ENCODE results near the gene PIK3CD.
"Not testable (repeated sequence)": the region's sequence is repeated elsewhere in the genome, so short reads cannot be mapped to it uniquely, and the experiment has no call there.

The PIK3CD gene

GRCh38 chr1:9624081-9624480 is 27.4 kb upstream of the PIK3CD start:
- DNase-seq: no peak

GRCh38 chr1:9625030-9625429 is 26.5 kb upstream of the PIK3CD start:
- not testable (repeated sequence) for DNase-seq

- no peak for DNase-seq
Measured at GRCh38 chr1:9626201-9626608, 25.3 kb upstream of the PIK3CD start.

GRCh38 chr1:9628541-9629444 is 22.7 kb upstream of the PIK3CD start:
- DNase-seq: no peak

DNA sequence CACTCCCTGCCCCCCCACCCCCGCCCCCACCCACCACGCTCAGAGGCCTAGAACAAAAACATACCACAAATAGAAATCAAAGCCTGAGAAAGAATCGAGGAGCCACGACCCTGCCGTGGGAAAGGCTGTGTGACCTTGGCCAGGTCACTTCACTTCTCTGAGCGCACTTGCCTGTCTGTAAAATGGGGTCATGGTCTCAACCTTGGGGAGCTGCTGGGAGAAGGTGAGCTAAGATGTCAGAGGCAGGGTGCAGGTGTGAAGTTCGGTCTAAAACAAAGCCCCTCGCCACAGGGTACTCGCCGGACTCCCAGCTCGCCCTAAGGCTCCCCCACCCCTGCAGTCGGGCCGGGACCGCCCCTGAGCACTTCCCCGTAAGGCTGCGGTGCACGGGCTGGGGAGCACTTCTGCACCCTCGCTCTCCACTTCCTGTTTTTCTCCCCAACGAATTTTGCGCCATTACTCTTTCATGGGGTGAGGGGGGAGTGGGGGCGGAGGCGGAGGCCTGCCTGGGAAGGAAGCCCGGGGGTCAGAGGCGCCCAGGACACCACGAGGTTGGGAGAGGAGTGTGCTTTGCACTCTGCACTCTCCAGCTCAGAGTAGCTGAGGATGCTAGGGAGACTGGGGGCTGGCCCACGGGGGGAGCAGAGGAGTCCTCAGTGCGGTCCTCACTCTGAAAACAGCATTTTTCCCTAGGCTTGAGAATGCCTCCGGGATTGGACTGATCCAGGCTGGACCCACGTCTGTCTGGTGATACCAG is 21.9 kb upstream of the PIK3CD start:
- DNase-seq: no peak

- no peak for DNase-seq
Measured at GRCh38 chr1:9630331-9631111, 21.0 kb upstream of the PIK3CD start.

DNA sequence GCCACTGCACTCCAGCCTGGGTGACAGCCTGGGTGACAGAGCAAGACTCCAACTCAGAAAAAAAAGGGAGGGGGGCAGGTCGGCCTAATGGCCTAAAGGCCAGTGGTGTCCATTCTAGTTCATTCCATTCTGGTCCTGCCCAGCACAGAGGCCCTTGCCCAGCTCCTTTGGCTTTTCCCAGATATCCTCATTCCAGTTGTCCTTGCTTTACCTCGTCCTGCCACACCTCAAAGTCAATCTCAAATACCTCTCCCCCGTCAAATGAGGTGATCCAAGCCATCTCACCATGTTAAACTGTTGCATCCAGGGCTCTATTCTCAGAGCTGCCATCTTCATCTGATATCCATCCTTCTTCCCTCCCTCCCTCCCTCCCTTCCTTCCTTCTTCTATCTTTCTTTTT is 19.9 kb upstream of the PIK3CD start:
- no peak for DNase-seq

- DNase-seq: no peak
Measured at GRCh38 chr1:9633493-9633892, 18.0 kb upstream of the PIK3CD start.

DNA sequence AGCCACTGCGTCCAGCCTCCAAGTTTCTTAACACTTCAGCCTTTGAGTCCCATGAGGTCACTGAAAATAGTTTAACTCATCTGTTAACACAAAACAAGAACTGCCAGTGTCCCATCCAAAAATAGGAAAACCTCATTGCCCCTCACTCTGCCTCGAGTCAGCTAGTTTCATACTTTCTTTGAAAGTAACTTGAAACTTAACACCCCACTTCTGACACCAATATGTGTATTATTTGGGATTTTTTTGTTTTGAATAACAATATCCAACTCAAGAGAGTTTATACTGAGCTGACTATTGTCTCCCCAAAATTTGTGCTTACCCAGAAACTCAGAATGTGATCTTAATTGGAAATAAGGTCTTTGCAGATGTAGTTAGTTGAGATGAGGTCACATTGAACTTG is 16.9 kb upstream of the PIK3CD start:
- DNase-seq: no peak

DNA sequence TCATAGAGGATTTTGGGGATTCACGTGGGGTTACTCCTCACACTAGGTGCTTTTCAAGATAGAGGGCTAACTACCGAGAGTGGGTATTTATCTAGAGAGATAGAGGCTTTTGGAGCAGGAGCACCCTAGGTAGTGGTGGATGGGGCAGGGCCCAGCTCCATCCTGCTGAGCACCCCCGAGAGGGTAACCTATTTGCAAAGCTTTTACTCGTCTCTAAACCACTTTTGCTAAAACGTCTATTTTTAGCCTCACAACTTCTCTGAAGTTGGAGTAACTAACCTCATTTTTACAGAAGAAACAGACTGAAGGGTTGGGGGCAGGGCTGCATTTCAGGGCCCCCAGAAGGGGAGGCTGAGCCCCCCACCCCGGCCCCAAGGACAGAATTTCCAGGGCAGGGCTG is 12.3 kb upstream of the PIK3CD start:
- no peak for DNase-seq

DNA sequence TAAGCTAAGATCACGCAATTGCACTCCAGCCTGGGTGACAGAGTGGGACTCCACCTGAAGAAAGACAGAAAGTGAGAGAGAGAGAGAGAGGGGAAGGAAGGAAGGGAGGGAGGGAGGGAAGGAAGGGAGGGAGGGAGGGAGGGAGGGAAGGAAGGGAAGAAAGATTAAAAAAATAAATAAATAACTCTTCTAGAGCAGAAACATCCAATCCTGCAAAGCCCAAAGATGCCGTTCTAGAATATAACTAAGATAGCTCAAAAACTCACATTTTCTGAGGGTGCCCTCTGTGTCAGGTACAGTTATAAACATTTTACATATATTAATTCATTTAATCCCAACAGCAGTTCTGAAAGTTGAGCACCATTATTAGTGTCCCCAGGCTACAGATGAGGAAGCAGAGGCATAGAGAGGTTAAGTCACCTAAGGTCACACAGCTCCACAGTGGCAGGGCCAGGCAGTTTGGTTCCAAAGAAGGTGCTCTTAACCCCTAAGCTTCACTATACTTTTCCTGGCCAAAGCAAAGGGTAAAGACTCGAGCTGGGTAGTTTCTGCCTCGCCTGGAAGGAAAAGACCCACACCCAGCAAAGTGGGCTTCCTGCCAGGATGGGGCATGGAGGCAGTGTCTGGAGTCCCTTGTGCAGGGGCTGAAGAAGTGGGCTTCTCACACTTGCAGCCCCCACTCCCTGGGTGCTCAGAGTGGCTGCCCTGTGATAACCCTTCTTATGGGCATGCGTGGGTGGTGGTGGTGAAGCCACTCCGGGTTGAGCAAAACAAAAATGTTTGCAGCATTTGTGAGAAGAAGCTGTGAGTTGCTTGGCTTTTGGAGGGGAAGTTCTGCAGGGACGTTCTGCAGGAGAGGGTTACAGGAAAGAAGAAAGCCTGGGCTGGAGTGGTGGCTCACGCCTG is 7.9 kb upstream of the PIK3CD start:
- no peak for DNase-seq

- DNase-seq: no peak
Measured at GRCh38 chr1:9646037-9646436, 5.5 kb upstream of the PIK3CD start.

DNA sequence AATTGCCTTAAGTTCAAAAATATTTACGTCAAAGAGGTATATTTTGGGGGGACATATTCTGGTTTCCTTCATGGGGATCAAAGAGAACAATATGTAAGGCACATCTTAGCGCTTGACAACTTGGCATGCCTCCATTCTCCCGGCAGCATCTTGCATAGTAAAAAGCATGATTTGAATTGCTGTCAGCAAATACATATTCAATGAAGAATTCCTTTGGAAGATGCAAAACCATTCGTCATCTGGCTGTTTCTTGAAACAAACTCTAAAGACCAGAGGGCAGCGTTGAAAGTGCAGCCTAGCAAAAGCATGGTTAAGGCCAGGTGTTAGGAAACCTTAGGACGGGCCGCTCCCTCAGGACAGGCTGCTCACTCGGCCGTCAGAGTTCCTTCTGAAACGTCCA is 3.4 kb upstream of the PIK3CD start:
- DNase-seq: no peak

GRCh38 chr1:9649769-9650168 is 1.8 kb upstream of the PIK3CD start:
- no peak for DNase-seq

DNA sequence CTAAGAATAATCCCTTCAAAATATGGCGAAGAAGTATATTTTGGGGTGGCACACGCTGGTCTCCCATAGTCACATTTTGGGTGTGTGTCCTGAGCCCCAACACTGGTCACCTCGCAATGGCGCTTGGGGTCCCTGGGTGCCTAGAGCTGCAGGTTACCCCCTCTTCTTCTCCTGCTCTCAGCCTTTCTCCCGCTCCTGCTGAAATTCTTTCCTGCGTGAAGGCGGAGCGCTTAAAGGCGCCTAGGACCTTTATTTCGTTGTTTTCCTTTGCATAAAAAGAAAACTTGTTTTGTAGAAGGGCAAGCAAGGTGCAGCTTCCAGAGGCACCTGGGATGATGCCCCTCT is 339 bp upstream of the PIK3CD start:
- no peak for DNase-seq

DNA sequence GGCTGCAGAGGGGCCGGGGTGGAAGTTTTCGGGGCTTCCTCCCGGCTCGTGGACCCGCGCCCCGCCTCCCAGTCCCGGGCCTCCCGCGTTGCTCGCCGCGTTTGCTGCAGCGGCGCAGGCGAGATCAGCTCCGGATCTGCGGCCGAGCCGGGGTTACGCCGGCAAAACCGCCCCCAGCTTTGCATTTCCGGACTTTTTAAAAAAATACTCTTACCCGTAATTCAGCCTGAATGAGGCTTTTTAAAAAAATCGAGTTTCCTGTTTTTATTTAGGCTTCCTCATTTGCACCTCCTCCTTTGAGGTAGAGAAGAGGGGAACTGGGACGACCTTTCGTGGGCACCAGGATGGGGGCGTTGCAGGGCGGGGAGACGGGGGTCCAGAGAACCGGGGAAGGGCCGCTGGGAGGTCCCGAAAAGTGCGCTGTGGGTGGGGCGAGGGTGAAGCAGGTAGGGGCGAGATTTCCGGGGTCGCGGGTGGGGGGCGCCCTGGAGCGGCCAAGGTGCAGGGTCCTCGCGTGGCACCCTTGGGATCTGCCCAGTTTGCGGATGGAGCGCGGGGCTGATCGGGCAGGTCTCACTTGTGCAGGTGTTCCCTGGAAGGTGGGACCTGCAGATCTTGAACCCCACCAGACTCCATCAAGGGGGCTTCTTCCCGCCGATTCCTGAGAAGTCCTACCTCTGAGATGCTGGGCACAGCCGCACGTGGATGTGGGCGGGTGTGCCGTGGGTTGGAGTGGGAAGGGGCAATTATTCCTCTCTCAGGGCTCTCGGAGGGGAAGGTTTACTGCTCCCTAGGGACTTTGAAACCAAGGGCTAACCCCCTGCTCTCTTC is 1.1 kb downstream of the PIK3CD start:
- no peak for DNase-seq

DNA sequence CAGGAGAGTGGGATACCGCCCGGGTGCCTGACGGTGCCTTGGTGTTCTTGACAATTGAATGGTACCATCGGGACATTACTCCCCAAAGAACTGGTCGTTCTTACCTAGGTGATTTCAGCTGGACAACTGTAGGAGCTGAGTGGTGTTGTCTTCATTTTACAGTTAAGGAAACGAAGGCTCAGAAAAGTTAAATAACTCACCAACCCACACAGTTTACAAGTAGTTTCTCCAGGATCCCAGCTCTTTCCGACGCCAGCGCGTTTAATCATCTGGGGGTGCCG is 1.6 kb downstream of the PIK3CD start:
- DNase-seq: no peak

- DNase-seq: no peak
Measured at GRCh38 chr1:9653491-9654050, 2.0 kb downstream of the PIK3CD start.

DNA sequence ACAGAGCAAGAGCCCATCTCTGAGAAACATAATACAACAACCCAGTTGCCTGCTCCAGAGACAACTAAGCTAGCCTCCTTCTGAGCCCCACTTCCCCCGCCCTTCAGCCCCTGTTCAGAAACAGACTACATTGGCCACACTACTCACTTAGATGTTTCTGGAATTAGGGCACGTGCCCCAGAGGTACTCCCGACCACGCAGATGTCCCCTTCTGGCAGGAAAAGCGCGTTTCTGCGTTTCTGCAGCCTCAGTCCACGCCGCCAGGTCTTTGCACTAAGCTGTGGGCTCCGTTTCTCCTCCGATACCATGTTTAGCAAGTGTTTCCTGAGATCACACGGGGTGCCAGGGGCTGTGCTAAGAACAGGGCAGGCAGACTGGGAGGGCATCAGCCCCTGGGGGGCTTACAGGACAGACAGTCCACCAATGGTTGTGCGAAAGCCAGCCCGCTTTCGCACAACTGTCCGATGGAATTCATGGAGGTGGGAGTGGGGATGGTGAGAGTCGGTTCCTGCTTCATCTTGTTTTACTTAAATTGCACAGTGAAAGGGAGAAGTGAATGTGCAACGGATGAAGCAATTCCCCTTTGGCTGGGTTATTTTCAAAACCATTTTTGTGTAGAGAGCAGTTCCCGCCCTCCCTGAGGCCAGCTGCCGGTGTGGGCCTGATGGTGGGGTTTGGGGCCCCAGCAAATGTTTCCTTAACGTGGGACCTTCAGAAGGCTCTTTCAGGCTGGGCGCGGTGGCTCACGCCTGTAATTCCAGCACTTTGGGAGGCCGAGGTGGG is 2.7 kb downstream of the PIK3CD start:
- DNase-seq: no peak

Measured in NCI-H1417 treated with DMSO at 0.1 percent for 48 hours (cell line).